Astrocyte (in vitro differentiated cells and primary cell): Measurements from ENCODE around the gene EEF1B2. TPM values are rescaled to one million over a fixed set of nuclear protein-coding genes. Genes with fewer than 3 reads are reported as not detected.
"Not testable (repeated sequence)": the region's sequence is repeated elsewhere in the genome, so short reads cannot be mapped to it uniquely, and the experiment has no call there.

Source experiments
- DNase-seq: peaks from one replicate; pipeline ENCODE4 v3.0.0-alpha.2; 2010; ENCODE audit warnings: low read depth
- FAIRE-seq: peaks from 2 replicates; lab custom pipeline; 2011; peaks lifted over from hg19 to GRCh38; lab: Jason Lieb, UNC
- H2AFZ ChIP-seq: 2 replicates; pipeline ENCODE4 v1.6.0; 2012; ENCODE audit warnings: low read depth, low read length, inconsistent platforms
- H3K27ac ChIP-seq: 2 replicates; pipeline ENCODE4 v1.5.1; 2011; ENCODE audit warnings: low read depth, low read length, inconsistent platforms
- H3K27me3 ChIP-seq: 2 replicates; pipeline ENCODE4 v1.6.0; 2011; ENCODE audit warnings: low read length, inconsistent platforms; ENCODE audit not compliant: insufficient read depth
- H3K36me3 ChIP-seq: 2 replicates; pipeline ENCODE4 v1.5.1; 2011; ENCODE audit warnings: low read length, inconsistent platforms; ENCODE audit not compliant: insufficient read depth
- H3K4me1 ChIP-seq: 2 replicates; pipeline ENCODE4 v1.5.1; 2011; ENCODE audit warnings: low read length, inconsistent platforms; ENCODE audit not compliant: insufficient read depth
- H3K4me2 ChIP-seq: 2 replicates; pipeline ENCODE4 v1.6.0; 2012; ENCODE audit warnings: low read length, inconsistent platforms
- H3K4me3 ChIP-seq: 2 replicates; pipeline ENCODE4 v1.5.1; 2011; ENCODE audit warnings: low read depth, mild to moderate bottlenecking, low read length, inconsistent platforms; ENCODE audit not compliant: insufficient read depth
- H3K79me2 ChIP-seq: 2 replicates; pipeline ENCODE4 v1.6.0; 2012; ENCODE audit warnings: mild to moderate bottlenecking, low read length, inconsistent platforms; ENCODE audit not compliant: insufficient read depth
- H3K9ac ChIP-seq: 2 replicates; pipeline ENCODE4 v1.6.0; 2012; ENCODE audit warnings: mild to moderate bottlenecking, low read length, inconsistent platforms
- H3K9me3 ChIP-seq: 2 replicates; pipeline ENCODE4 v1.5.1; 2012; ENCODE audit warnings: low read depth, mild to moderate bottlenecking, low read length, inconsistent platforms; ENCODE audit not compliant: insufficient read depth
- H4K20me1 ChIP-seq: 2 replicates; pipeline ENCODE4 v1.6.0; 2012; ENCODE audit warnings: low read length, inconsistent platforms; ENCODE audit not compliant: insufficient read depth
- H3K27ac Mint-ChIP-seq: one replicate; pipeline ENCODE4 v1.8.0; 2021; ENCODE audit warnings: mild to moderate bottlenecking, mixed read lengths; ENCODE audit not compliant: unreplicated experiment
- H3K27me3 Mint-ChIP-seq: one replicate; pipeline ENCODE4 v1.8.0; 2021; ENCODE audit warnings: low read depth, mixed read lengths; ENCODE audit not compliant: unreplicated experiment
- H3K36me3 Mint-ChIP-seq: one replicate; pipeline ENCODE4 v1.8.0; 2021; ENCODE audit warnings: low read depth, mixed read lengths; ENCODE audit not compliant: unreplicated experiment
- H3K4me1 Mint-ChIP-seq: one replicate; pipeline ENCODE4 v1.8.0; 2021; ENCODE audit warnings: low read depth, mixed read lengths; ENCODE audit not compliant: unreplicated experiment
- H3K4me3 Mint-ChIP-seq: one replicate; pipeline ENCODE4 v1.8.0; 2021; ENCODE audit warnings: mild to moderate bottlenecking, moderate library complexity, mixed read lengths; ENCODE audit not compliant: unreplicated experiment
- H3K9me3 Mint-ChIP-seq: one replicate; pipeline ENCODE4 v1.8.0; 2021; ENCODE audit warnings: mild to moderate bottlenecking, mixed read lengths; ENCODE audit not compliant: unreplicated experiment
- CTCF ChIP-seq: IDR thresholded peaks from 2 replicates; pipeline ENCODE4 v1.5.1; 2011; ENCODE audit warnings: low read depth, mild to moderate bottlenecking, inconsistent platforms, low read length, moderate library complexity; ENCODE audit not compliant: insufficient read depth
- EZH2 ChIP-seq: IDR thresholded peaks from 2 replicates; pipeline ENCODE4 v1.6.1; 2012; ENCODE audit warnings: mild to moderate bottlenecking, low read length, inconsistent platforms; ENCODE audit not compliant: insufficient read depth
- total RNA-seq: library from RNA; stranded (reverse); gene quantifications from 2 replicates; pipeline ENCODE4 v1.2.1, GENCODE V29; 2021

The EEF1B2 gene
- total RNA-seq, 1 donor from 2014 or later, result 546 TPM

- H3K79me2 ChIP-seq, result no peaks in the 10 kb centered on the region
- no peak for FAIRE-seq
Measured at GRCh38 chr2:206173147-206173546, 13.5 kb downstream of the EEF1B2 start.

GRCh38 chr2:206176121-206176520, 16.4 kb downstream of the EEF1B2 start:
- Histone ChIP-seq H3K79me2 (no peaks in the 10 kb centered on the region), H3K4me3 (no peak overlapping the region), H3K4me1 (no peaks in the 10 kb centered on the region), H3K9me3 (no peaks in the 10 kb centered on the region), H3K36me3 (no peaks in the 10 kb centered on the region), H2AFZ (no peak overlapping the region), H3K9ac (no peak overlapping the region), H4K20me1 (no peaks in the 10 kb centered on the region), H3K4me2 (no peak overlapping the region), H3K27me3 (no peaks in the 10 kb centered on the region), H3K27ac (no peak overlapping the region)
- Mint-ChIP-seq H3K27ac (no peak overlapping the region), H3K27me3 (no peaks in the 10 kb centered on the region), H3K4me3 (no peak overlapping the region), H3K36me3 (peaks cover 3% of the 10 kb centered on the region), H3K9me3 (no peaks in the 10 kb centered on the region), H3K4me1 (no peaks in the 10 kb centered on the region)
- peak; percentile 65 for DNase-seq
- FAIRE-seq, result no peak
- TF ChIP-seq EZH2, result no peak
- TF ChIP-seq CTCF, result no peak

More at GRCh38 chr2:206173147-206173546, 13.5 kb downstream of the EEF1B2 start:
- no peak for DNase-seq
- Histone ChIP-seq H3K4me1 (no peaks in the 10 kb centered on the region), H3K27me3 (no peaks in the 10 kb centered on the region), H3K27ac (no peak overlapping the region), H2AFZ (no peak overlapping the region), H3K36me3 (no peaks in the 10 kb centered on the region), H3K4me2 (no peak overlapping the region), H3K9me3 (no peaks in the 10 kb centered on the region), H3K9ac (no peak overlapping the region), H4K20me1 (no peaks in the 10 kb centered on the region), H3K4me3 (no peak overlapping the region)
- no peak for TF ChIP-seq EZH2
- no peak for TF ChIP-seq CTCF
- Mint-ChIP-seq H3K4me3 (no peak overlapping the region), H3K9me3 (peaks cover 5% of the 10 kb centered on the region), H3K4me1 (no peaks in the 10 kb centered on the region), H3K27me3 (no peaks in the 10 kb centered on the region), H3K36me3 (peaks cover 18% of the 10 kb centered on the region), H3K27ac (no peak overlapping the region)

GRCh38 chr2:206176901-206177300, 17.2 kb downstream of the EEF1B2 start:
- no peak overlapping the region for H3K4me3 ChIP-seq
- no peak overlapping the region for H3K27ac Mint-ChIP-seq
- peaks cover 3% of the 10 kb centered on the region for H3K36me3 Mint-ChIP-seq
- no peaks in the 10 kb centered on the region for H3K36me3 ChIP-seq
- H3K4me1 ChIP-seq, result no peaks in the 10 kb centered on the region
- no peak overlapping the region for H3K27ac ChIP-seq
- FAIRE-seq, result no peak
- no peak overlapping the region for H3K4me2 ChIP-seq
- H3K9ac ChIP-seq, result no peak overlapping the region
- no peaks in the 10 kb centered on the region for H3K4me1 Mint-ChIP-seq
- H3K79me2 ChIP-seq, result no peaks in the 10 kb centered on the region
- H3K4me3 Mint-ChIP-seq, result no peak overlapping the region
- no peak for DNase-seq
- no peak overlapping the region for H2AFZ ChIP-seq
- no peaks in the 10 kb centered on the region for H3K9me3 ChIP-seq
- H3K27me3 Mint-ChIP-seq, result no peaks in the 10 kb centered on the region
- TF ChIP-seq EZH2, result no peak
- no peak for TF ChIP-seq CTCF
- H3K27me3 ChIP-seq, result no peaks in the 10 kb centered on the region
- no peaks in the 10 kb centered on the region for H3K9me3 Mint-ChIP-seq
- H4K20me1 ChIP-seq, result no peaks in the 10 kb centered on the region

- not testable (repeated sequence) for H3K9ac ChIP-seq, H3K79me2 ChIP-seq, H3K27ac Mint-ChIP-seq, H3K4me2 ChIP-seq, H2AFZ ChIP-seq, H3K36me3 Mint-ChIP-seq, FAIRE-seq, H3K4me1 ChIP-seq, H3K9me3 Mint-ChIP-seq, H3K36me3 ChIP-seq, H3K27me3 Mint-ChIP-seq, H3K4me3 Mint-ChIP-seq, H4K20me1 ChIP-seq, H3K9me3 ChIP-seq, H3K4me1 Mint-ChIP-seq, H3K27me3 ChIP-seq, H3K27ac ChIP-seq, H3K4me3 ChIP-seq, DNase-seq
Measured at GRCh38 chr2:206181526-206181925, 21.8 kb downstream of the EEF1B2 start.
